GM18508 (cell line): ENCODE data around the gene CTNNA2.

Experiments used
- ATAC-seq: cut with Tn5 transposase; IDR thresholded peaks from one replicate; pipeline ENCODE4 v1.9.1; 2021; ENCODE audit warnings: moderate number of reproducible peaks; ENCODE audit not compliant: insufficient read depth, unreplicated experiment

The CTNNA2 gene

DNA sequence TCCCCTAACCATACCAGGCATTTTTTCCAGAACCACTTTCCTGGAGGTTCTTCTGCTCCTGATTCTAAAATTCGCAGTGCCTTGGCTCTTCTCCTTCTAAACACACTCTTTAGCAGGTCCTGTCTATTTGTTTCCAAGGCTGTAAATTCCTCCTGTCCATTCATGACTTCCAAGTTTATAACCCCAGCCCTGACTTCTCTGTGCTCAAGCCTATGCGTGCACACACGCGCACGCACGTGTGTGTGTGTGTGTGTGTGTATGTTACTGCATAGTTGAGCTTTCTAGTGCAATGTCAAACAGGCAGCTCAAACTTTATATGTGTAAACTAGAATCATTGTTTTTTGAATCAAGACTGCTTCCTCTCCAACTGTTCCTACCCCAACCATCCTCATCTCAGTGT, 454.0 kb downstream of the CTNNA2 start:
- ATAC-seq, result no peak

DNA sequence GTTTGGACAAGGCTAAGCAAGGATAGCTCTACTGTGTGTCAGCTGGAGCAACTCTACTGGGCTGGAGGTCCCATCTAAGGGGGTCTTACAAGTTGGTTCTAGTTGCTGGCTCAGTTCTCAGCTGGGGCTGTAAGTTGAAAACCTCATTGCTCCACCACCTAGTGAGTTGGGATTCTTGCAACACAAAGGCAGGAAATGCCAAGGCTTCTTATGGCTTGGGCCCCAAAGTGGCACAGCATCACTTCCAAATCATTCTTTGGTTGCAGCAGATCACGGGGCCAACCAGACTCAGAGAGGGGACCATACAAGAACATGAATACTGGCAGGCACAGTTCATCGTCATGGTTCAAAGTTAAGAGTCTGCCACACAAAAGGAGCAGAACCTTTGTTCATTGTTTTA, 459.0 kb downstream of the CTNNA2 start:
- no peak for ATAC-seq

DNA sequence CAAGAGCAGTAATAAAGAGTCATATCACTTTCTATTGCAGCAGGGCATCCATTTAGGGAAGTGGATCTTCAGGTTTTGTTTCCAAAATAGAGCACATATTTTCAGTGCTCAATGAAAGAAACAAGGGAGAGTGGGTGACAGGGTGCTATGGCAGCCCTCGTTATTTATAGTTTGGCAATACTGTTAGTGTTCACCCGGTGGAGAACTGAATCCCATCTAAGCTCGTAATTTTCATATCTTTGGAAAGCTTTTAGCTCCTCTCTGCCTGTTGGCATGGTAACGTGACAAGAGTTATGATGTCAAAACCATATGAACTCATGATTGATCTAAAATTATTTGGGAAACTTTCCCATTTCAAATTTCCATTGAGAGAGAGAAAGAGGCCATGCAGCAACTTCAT, 459.8 kb downstream of the CTNNA2 start:
- ATAC-seq, result no peak

DNA sequence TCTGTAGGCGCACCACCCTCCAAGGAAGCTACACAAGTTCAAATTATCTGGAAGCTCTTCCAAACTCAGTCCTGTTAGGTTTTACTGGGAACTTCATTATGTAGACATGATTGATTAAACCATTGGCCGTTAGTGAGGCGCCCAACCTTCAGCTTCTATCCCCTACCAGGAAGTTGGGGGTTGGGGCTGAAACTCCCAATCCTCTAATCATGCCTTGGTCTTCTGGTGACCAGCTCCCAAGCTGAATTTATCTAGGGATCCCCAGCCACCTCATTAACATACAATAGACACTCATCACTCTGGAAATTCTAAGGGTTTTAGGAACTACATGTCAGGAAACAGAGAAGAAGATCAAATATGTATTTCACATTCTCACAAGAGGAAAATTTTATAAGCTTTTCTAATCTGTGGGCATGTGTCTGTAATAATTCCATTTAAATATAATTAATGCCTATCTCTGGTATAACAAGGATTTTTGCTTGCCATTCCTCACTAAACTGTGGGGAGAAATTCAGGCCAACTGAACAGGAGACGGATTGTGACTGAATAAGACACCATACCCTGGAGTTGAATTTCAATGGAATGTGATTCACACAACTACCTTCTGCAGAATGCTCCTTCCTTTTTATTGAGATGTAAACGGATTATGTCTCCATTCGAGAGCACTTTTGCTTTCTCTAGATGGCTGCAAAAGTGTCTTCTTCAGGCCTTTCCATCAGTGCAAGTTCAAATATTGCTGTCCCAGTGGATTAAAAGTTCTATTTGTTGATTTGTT, 463.1 kb downstream of the CTNNA2 start:
- no peak for ATAC-seq

DNA sequence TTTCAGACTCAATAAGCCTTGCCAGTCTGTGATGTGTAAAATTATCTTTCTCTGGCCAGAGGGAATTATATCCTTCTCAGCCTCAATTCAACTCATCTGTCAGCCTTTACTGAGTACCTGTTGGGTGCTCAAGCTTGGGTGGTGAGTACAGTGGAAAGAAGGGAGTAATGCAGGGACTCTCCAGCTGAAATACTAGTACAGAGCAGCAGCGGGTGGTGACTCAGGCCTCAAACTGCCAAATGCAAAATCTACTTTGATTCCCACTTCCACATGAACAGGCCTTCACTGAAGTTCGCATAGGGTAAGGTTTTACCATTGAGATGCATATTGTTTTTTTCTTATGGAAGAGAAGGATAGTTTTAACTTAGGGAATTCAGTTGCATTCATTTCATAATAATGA, 464.9 kb downstream of the CTNNA2 start:
- no peak for ATAC-seq

DNA sequence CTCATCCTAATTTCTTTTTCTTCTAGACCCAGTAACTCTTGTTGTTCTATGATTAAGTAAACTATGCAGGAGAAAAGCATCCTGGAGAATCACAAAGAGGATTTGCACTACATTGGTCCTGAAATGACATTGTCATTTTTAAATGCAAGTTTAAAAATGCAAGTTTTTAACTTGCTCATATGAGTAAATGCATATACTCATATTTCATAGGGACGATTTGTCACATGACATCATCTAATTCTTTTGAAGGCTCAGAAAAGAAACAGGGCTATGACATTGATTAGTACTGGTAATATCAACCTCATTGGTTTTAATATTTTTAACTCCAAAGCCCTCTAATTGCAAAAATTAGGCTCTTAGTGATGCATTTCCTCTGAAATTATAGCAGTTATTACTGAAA, 467.3 kb downstream of the CTNNA2 start:
- no peak for ATAC-seq

DNA sequence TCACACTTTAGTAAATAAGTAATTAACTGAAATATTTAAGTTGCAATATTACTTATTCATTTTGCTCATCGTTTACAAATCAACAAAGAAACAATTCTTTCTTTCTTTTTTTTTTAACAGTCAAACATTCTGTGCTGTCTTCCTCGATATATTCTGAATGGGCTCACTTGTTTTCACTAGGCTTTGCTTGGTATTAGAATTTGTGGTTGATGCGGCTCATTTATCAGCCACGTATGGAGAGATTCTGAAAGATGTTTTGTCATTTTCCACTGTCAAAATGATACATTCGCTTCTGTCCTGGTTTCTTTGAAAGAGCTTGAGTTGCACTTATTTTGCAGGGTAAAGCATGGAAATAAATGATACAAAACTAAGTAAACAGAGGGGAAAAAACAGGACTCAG, 468.0 kb downstream of the CTNNA2 start:
- no peak for ATAC-seq

DNA sequence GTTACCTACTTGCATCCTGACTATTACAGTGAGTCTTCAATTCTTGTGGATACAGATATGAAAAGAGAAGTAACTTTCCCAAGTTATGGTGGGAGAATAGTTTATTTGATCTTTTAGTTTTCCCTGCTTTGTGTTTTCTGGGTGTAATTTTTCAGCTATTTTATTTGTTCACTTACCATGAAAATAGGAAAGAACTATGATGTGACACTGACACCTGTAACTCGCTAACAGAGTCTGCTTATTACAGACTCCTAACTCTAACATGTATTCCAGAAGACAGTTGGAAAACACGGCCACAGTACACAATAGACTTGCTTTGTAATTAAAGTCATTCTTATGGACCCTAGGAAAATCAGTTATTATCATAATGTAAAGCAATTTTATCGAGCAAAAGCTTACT, 468.5 kb downstream of the CTNNA2 start:
- ATAC-seq, result no peak

DNA sequence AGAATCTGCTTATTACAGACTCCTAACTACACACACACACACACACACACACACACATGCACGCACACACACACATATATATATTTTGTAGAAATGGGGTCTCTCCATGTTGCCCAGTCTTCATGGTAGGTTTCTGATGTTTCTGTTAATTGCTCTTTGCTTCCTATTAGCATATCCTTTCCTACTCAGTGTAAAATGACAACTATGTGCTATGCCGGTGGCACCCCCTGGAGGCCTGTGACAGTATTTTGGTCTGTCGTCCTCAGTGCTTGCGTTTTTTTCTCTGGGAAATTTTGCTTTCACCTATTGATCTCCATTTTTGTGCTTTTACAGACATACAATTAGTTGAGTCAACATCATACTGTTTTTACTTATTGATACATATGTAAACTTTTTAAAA, 469.6 kb downstream of the CTNNA2 start:
- ATAC-seq, result no peak

DNA sequence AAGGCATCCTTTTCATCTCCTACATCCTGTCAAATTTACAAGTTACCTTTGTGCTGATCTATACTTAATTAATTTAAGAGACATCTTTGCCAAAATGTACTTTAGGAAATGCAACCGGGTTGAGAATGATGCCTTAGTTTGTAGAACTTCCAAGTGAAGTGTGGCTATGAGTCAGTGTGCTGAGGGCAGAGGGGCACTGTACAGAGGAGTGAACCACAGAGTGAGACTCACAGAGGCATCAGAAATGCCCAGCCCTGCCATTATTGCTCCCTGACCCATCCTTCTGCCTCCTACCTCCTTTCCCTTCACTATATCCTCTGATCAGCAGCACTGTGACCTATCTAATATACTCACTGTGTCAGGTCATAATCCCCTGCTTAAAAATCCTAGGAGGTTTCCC, 471.6 kb downstream of the CTNNA2 start:
- ATAC-seq, result no peak

DNA sequence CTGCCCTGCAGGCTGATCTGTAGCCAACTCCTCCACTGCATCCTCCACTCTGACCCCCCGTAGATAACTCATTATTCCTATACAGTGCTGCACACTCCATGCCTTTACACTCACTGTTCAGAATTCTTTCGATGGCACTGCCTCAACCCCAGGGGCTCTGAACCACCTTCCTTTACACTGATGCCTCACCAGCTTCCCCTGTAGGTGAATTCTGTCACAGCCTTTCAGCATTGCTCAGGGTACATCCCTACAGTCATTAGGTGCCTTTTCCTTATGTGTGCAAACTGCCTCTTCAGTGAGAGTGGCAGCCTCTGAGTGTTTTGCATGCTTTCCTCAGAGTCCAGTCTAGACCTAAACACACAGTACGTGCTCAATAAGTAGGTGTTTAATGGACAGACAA, 472.3 kb downstream of the CTNNA2 start:
- no peak for ATAC-seq

DNA sequence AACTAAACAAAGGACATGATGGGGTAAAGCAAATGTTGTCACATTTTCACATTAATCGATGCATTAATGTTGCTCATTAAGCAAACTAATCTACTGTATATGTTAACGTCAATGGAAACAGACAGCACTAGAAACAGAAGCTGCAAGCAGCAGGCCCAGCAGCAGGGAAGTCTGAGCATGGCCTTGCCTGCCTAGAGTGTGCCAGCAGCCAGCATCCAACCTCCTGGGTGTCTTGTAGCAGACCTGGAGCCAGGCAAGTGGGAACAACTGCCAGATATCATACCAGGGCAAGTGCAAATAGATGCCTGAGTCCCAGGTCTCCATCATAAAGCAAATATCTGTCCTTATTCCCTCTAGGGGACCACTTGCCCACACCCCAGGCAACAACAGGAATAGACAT, 472.7 kb downstream of the CTNNA2 start:
- no peak for ATAC-seq

DNA sequence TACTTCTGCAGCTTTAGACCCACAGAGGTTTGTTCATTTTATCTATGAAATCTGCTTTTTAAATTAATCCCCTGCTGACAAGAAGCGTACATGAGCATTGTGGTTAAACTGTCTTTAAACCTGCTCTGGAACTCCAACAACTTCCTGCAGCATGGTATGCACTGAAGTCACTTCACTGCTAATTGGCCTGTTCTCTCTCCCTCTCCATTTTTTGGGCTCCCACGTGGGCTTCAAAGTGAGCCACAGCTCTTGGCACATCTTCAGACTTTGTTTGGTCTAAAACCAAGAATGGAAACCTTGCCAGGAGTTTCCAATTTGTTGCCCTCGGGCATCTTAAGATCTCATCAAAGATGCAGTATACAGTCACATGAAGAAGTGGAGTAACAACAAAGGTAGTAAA, 480.3 kb downstream of the CTNNA2 start:
- no peak for ATAC-seq

DNA sequence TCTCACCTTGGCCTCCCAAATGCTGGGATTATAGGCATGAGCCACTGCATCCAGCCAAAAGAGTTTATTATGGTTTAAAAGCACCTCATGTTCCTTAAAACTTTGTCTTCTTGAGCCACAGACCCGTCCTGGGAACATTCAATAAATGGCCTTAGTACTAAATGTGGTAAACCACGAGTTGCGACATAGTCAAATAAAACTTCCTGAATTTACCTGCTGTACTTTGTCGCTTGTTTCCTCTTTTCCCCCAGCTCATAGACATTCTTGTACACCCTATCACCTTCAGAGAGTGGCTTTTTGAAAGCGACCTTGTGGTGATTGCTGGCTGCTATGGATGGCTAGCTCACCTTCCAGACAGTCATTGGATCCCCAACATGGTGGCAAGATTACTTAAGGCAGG, 481.3 kb downstream of the CTNNA2 start:
- no peak for ATAC-seq

DNA sequence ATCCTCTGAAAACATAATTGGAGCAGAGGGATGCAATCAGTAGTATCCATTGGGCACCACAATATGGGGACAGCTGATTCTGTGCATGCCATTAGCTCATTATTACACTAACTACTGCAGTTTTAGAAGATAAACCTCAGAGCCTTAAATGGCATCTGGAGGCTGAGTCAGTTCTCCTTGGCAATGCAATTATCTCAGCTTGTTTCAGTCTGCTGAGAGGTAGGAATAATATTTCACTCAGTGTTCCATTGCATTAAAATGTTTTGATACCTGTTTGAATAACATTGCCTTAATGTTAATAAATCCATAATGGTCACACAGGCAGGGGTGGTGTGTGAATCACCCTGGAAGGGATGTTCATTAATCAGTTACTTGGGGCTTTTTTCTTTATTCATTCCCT, 482.1 kb downstream of the CTNNA2 start:
- no peak for ATAC-seq

DNA sequence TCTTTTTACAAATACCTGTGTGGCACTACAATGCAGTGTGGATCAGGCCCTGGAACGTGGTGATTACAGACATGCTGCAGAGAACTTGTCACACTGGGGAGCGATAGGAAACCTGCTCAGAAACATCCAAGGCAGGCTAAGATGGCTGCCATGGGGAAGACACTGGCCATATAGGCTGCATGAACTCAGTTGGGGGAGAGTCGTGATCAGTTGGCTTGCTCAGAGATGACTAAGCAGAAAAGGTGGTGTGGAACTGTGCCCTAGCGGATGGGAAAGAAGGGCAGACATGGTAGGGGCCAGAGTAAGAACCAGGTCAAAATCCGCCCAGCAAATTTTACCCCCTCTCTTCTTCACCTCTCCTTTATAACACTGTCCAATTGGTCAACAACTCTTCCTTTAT, 483.9 kb downstream of the CTNNA2 start:
- ATAC-seq, result no peak

DNA sequence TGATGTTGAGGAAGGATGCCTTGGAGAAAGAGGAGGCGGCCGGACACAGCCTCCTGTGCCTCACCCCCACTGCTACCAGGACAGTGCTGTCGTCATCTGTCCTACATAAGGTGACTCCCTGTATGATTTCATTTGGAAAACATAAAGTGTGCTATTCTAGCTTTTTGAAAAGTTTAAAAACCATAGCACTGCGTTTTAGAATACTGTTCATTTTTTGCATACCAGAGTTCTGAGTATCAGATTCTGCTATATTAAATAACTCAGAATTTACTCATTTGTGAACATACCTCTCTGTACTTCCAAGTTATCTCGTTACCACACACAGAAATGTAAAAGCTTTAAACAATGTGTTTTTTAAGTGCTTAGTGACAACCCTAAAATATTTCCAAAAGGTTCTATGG, 488.9 kb downstream of the CTNNA2 start:
- ATAC-seq, result no peak

DNA sequence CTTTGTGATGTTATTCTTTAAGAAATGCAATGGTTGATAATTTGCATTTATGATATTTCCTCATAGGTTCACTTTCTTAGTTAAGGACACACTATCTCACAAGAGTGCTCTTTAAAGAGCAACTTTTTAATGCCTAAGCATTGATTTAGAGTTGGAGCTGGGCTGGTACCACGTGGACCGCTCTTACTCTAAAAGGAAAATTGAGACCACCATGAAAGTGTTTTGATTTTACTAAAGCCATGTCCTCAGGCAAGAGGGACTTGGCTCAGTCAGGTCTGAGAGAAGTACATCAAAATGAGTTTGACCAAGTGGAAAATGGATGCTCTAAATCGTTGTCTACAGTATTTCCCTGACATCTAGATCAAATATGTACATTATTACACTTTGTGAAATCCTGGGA, 489.3 kb downstream of the CTNNA2 start:
- no peak for ATAC-seq

DNA sequence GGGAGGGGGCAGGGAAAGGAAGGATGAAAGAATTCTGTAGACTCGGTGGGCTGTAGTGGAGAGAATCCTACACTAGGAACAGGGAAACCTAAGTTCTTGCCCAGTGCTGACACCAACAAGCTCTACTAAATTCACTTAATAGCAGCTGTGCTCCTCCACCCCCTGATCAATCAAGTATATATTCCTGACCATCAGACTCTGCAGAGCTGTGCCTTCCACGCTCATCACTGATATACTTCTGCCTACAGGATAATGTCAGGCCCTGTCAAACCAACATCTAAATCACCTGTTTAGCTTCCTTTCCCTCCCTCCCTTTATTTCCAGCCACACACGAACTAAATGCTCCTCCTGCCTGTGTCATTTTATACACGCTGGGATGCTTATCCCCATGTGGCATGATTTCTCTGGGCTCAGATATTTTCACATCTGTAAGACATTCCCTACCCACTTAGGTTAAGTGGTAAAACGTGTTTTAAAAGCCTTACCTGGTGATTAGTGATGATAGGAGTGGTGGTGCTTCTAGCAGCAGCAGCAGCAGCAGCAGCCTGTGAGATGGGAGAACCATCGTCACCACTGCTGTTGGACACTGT, 489.8 kb downstream of the CTNNA2 start:
- ATAC-seq, result no peak

DNA sequence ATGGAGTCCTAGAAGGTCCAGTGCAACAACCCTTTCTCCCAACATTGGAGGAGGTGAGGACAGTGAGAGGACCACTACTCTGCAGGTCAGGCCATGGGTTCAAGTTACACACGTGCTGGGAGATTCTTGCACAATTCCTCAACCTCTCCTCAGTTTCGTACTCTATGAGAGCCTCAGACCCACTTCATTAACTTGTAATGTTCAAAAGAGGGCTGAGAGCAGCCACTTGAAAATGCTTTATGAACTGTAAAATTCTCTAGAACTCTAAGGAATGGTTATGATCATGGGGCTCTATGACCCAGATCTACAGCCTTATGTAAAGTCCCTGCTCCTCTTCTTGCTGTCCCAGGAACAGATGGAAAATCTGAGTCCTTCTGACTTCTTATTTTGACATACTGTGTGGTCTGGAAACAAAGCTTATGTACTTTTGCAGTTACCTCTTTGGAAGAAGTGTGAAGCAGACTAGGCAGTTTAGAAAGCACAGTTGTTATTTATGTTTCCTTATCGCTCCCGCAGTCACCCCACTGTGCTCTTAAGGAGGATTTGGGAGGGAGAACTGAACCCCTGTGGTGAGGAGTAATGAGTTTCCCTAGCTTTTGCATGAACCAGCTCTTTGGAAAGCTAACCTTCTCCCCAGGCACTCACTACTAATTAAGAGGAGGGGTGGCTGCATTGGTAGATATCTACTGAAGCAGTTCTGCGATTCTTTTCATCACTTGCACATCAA, 495.1 kb downstream of the CTNNA2 start:
- ATAC-seq, result no peak

DNA sequence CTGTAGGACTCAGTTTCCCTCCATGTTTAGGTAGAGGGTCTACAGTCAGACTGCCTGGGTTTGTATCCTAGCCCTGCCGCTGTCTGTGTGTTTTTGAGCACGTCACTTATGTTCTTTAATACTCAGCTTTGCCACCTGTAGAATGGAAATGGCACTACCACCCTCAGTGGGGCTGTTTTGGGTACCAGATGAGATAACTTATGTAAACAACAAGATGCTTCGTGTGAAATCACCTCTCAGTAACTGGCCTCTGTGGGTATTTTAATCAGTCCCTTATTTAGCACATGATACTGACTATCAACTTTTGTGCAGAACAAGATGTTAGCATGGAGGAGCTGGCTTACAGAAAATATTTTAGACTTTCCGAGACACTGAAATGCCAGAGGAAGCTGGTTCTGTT, 495.7 kb downstream of the CTNNA2 start:
- ATAC-seq, result no peak

DNA sequence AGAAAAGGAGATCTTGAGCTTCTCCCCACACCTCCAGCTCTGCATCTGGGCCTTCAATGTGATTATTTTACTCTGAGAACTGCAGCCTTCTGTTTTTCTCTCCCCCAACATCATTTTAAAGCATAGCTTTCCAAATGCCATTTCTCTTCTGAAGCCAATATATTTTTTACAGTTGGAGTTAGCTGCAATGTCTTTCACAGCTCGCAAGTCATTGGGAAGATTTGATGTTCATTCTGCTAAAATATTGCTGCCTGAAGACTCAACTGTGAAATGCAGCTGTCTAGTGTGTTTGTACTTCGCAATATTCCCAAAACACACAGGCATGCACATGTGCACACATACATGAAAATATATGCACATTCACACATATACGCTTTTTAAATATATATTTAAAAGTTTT, 496.4 kb downstream of the CTNNA2 start:
- no peak for ATAC-seq
